GM19395 (cell line): ENCODE data around the gene EEF1A2.
"Not testable (repeated sequence)": the region's sequence is repeated elsewhere in the genome, so short reads cannot be mapped to it uniquely, and the experiment has no call there.

ENCODE experiments used
- ATAC-seq: cut with Tn5 transposase; IDR thresholded peaks from one replicate; pipeline ENCODE4 v1.9.1; 2021; ENCODE audit warnings: mild to moderate bottlenecking, moderate library complexity; ENCODE audit not compliant: unreplicated experiment

EEF1A2 gene

DNA sequence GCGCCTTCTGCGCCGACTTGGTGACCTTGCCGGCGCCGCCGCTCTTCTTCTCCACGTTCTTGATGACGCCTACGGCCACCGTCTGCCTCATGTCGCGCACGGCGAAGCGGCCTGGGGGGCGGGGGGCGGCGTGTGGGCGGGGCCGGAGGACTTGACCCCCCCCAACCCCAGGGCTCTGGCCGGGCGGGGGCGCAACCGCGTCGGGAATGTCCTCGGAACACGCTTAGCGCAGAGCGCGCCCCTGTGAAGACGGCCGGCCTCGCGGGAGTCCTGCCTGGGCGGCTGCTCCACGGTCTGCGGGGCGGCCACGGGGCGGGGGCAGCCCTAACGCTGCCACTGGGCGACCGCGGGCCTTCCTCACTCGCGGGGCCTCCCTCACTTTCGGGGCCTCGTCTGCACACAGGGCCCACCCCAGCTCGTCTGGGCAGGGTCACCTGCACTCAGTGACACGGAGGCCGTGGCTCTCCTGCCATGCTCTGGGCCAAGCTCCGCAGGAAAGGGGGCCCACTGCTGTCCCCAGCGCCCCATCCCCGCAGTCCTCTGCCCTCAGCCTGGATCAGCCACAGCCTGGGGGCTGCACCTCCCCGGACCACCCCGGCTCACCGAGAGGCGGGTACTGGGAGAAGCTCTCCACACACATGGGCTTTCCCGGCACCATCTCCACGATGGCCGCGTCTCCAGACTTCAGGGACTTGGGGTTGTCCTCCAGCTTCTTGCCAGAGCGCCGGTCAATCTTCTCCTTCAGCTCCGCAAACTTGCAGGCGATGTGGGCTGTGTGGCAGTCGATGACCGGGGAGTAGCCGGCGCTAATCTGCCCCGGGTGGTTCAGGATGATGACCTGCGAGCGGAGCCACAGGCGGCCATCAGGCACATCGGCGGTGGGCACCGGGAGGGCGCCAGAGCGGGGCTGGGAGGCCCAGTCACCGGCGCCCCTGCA, 10.3 kb downstream of the EEF1A2 start:
- no peak for ATAC-seq

DNA sequence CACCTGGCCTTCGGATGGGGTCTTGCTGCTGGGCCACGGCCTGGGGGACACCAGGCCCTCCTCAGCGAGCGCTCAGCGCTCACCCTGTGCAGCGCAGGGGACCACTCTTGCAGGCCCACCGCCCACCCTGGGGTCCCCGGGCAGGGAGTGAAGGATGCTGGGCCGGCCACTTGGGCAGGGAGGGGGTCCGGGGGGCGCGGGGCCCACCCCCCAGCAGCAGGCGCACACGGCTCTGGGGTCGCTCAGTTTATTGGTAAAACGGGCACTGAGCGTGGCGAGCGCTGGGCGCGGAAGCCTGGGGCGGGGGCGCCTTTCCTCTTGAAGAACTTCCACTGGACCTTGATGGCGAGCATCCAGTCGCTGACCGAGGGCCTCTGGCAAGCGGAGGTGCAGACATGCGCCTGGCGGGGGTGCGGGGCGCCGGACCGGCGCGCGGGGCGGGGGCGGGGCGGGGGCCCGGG, 11.1 kb downstream of the EEF1A2 start:
- ATAC-seq, result no peak

DNA sequence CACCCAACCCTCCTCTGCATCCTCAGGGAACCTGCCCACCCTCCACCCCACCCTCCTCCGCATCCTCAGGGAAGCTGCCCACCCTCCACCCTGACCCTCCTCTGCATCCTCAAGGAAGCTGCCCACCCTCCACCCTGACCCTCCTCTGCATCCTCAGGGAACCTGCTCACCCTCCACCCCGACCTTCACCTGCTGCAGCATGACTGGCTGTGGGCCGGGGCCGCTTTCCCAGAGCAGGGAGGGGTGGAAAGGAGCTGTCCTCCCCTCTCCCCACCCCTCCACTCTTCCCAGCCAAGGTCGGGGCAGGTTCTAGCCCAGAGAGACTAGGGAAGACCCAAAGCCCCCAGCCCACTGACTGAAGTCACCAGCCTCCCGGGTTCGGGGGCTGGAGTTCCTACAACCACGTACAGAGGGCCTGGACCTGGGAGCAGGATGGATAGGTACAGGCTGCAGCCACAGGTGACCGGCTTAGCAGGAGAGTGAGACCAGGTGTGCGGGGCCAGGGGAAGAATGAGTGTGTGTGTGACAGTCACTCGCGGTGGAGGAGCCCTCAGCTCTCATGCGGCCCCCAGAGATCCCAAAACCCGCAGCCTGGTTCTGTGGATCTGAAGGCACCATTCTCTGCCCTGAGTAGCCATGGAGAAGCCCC, 11.6 kb downstream of the EEF1A2 start:
- ATAC-seq, result no peak

DNA sequence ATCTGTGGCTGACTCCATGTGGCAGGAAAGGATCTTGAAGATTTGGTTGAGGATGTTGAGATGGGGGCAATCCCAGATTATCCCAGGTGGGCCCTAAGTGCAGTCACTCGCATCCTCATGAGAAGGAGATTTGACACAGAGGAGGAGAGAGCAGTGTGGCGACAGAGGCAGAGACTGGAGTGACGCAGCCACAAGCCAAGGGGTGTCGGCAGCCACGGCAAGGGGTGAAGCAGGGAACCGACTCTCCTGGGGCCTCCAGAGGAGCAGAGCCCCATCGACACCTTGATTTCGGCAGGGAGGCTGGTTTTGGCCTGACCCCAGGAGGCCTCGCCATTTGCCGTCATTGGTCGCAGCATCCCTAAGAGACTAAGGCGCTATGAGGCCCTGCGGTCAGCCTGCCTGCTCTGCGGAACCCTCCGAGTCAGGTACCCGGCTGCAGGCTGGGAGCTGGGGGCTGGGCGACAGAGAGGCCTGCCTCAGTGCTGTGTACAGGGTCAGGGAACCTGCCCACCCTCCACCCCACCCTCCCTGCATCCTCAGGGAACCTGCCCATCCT, 12.5 kb downstream of the EEF1A2 start:
- ATAC-seq, result no peak

DNA sequence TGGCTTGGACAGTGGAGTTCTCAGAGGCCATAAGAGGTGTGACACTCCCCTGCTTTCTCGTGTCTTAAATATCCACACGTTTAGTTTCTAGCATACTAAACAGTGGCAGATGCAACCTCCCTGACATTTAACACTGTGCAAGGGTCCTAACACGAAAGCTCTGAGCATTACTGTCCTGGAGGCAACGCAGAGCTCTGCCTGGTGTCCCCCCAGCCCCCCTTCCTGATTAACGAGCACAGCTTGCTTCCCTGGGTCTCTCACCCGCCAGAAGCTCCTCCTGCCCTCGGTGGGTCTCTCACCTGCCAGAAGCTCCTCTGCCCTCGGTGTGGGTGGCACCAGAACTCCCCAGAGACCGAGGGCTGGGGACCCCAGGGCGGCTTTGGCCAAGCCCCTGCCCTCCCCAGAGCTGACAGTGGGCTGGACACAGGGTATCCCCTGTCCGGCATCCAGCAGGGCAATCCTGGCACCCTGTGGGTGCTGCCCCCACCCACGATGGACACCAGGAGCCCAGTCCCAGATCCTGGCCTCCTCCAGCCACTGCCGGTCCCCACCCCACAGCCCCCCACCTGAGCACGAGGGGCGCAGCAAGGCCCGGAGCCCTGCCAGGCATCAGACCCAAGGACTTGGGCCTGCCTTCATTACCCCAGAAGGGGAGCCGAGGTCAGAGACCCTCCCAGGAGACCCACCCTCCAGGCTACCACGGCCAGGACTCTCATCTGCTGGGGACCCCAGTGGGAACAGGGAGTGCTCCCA, 14.1 kb downstream of the EEF1A2 start:
- ATAC-seq, result no peak

DNA sequence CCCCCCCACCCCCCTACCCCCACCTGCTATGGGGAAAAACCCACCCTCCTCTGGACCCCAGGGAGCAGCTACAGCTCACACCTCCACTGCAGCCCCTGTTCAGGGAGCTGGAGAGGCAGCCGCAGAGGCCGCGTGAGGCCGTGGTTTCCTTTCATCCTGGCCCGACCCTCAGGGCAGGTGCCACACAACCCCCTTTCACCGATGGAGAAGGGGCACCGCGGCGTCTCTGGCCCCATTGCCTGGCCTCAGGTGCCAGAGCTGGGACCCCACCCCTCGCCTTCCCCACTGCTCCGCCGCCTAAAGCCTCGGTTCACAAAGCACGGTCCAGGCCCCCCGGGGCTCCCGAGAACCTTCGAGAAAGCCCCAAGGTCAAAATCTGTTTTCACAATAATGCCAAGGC, 14.6 kb downstream of the EEF1A2 start:
- ATAC-seq, result no peak

DNA sequence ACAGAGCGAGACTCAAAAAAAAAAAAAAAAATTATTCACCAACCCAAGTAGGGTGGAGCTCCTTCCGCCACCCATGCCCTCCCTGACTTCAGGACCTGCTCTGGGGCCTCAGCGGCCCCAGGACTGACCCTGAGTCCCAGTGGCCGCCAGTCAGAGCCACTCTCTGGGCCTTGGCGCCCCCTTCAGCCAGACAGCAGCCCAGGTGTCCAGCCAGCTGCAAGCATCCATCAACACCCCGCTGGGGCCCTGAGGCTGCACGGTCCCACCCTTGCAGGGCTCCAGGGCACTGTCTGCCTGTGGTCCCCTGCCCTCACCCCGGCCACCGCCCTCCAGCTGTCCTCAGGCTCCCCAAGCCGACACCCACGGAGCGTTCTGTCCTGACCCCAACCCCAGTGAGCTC, 15.0 kb downstream of the EEF1A2 start:
- ATAC-seq, result no peak

DNA sequence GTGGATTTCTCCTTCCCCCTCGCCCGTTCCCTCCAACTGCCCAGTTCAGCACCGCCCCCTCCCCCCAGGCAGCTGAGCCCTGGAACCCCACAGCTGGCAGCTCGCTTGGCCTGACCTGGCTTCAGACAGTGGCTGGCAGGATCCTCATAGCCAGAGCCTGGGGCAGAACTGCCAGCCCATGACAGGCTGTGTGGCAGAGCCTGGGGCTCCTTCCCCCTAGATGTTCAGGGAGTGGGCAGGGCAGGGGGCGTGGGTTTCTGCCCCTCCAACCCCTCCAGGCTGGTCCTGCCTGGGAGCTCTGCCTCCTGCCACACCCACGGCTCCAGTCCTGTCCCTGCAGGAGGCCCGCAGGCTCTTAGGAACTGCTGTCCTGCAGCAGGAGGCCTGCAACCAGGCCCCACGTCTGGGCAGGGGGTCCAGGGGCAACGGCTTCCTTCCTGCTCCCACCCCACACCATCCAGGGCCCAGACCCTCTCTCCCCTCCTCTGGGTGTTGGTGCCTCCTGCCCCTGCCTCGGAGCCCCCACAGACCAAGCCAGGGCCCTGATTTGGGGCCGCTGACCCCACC, 16.8 kb downstream of the EEF1A2 start:
- no peak for ATAC-seq

DNA sequence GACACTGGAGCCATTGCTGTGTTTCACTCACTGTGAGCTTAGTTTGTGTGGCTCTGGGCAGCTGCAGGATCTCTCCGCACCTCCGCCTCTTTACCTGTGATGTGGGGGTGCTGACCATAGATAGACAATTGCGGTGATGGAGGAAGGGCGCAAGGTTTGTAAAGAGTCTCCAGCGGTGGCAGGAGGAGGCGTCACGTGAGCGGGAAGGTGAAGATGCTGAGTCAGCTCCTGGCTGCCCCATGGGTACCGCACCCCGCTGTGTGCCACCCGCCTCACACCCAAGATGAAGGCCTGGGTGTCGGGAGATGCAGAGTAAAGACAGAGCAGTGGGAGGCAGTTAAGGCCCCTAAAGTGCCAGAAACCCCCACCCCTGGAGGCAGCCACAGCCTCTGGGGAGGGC, 17.4 kb downstream of the EEF1A2 start:
- no peak for ATAC-seq

DNA sequence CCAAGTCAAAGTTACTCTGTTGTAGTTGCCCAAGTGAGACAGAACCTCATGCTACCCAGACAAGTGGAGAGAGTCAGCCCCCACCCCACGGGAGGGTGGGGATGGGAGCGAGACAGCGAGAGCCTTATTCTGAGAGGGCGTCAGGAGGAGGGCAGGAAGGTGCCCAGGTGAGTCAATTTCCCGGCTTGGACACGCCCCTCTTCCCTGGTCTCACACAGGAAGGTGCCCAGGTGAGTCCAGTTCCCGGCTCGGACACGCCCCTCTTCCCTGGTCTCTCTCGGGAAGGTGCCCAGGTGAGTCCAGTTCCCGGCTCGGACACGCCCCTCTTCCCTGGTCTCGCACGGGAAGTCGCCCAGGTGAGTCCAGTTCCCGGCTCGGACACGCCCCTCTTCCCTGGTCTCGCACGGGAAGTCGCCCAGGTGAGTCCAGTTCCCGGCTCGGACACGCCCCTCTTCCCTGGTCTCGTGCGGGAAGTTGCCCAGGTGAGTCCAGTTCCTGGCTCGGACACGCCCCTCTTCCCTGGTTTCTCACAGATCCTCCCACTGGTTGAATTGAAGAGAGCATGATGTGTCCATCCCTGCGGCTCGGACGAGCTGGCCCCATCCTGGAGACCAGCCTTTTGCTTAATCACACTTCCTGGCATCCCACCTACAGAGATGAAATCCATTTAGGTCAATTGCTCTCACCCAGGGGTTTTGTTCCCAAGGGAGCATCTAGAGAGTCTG, 19.0 kb downstream of the EEF1A2 start:
- ATAC-seq, result not testable (repeated sequence)

DNA sequence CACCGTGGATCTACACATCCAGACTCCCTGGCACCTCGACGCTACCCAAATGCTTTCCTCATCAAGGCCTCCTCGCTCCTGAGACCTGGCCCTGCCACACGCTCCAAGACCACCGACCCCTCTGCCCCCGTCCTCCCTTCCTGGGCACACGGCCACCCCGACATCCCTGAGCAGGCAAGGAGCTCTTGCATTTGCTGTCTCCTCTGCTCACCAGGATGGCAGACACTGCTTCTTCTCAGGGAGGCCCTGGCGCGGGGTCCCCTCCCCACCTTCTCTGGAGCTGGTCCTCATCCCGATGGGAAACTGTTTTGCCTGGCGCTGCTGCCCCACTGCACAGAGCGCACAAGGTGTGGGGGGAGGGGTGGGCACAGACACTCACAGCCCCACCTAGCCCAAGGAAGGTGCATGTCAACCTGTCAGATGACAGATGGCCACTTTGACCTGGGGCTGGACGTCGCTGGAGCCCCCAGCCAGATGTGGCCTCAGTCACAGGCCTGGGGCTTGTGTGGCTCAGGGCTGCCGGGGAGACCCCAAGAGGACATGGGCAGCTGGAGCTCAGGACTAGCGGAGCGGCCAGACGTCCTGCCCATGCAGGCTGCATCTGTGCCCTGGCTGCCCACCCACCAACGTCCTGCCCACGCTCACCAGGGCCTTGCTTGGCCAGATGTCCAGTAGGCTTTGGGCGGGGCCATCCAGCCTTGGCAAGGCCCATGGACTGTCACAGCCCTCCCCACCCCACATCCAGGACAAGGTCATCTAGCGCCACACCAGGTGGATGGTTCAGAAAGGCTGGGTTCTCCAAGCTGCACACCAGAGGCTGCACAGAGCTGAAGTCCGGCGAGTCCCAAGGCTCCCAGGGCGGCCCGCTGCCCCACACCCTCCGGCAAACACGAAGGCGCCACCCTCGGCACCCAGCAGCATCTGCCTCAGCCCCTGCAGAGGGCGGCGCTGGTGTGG, 20.3 kb downstream of the EEF1A2 start:
- ATAC-seq, result no peak

DNA sequence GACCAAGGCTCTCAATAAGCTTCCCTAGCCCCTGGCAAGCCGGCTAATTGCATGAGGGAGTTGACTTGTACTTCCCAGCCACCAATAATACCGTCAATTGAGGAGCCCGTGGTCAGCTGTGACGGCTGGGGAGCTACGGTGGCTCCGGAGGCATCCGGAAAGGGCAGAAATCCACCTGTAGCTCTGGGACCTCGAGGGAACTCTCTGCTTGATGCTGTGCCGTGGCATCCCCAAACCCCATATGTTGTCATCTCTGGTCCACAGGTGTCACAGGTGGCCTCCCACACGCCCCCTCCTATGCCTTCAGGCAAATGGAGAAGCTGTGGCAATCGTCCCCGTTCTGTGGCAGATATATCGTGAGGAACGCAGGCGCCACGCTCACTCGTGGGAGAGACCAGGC, 20.9 kb downstream of the EEF1A2 start:
- ATAC-seq, result no peak

DNA sequence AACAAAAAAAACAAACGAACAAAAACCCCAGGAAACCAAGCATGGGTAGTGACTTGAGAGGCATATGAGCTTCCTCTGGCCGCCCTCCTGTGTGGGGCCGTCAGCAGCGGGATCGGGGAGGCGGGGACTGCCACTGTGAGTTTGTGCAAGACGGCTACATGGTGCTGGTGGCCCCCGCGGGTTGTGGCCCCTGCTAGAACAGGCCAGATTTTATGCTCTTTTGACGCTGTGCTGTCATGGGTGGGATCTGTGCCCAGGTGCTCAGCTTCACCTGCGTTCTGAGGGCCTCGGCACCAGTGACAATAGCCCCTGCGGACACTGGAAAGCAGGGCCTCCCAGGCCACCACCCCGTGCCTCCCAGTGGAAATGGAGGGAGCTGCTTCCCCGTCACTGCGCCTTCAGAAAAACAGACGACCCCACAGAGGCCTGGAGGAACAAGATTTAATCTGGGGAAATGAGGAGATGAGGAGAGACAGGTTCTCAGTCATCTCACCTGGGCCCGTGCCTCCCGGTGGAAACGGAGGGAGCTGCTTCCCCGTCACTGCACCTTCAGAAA, 21.7 kb downstream of the EEF1A2 start:
- ATAC-seq, result no peak

DNA sequence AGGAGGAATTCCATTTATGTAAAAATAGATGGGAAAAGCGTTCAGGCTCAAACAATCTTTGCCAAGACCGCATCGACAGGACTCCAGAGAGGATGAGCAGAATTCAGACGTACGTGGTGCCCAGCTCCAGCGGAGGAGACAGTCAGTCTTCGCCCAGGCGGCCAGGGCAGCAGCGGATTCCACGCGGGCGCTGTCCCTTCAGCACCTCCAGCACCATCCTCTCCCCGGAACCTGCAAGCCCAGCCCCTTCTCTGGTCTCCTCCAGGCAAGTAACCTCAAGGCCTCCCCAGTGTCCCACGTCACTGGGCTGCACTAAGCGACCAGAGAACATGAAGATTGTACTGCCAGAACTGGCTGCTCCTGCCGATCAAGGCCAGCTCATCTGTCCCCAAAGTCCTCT, 23.7 kb downstream of the EEF1A2 start:
- no peak for ATAC-seq

DNA sequence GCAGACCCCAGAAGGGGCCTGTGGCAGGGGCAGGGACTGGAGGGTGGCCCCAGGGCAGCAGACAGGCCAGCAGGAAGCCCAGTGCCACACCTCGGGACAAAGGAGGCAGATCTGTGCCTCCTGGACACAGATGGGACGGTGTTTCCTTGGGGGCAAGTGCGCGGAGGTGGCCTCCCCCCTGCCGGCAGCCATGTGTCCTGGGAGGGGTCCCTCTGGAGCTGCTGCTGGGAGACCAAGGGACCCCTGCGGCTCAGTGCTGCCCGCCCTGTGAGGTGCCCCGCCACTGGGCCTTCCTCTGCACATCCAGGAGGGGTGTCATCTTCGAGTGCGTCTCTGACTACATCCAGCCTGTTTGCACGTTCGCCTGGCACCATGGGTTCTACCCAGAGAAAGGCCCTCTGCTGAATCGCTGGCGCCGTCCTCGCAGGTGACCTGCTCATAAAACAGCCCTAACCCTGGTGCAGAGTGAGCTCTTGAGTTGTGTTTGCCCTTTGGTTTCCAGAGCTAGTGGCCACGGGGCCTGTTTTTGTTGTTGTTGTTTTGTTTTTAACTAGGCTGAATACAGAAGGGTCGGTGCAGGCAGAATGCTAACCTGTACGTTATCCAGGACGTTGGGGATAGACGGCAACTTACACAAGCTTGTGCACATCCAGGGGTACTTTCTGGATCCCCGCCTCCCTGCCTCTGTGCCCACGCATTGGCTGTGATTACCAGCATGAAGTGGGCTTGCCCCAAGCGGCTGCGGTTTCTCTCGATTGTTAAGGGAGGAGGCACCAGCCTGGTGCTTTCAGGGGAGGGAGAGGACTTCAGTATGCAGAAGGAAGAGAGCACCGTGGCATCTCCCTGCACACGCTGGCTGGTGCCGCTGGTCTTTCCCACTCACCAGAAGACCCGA, 25.1 kb downstream of the EEF1A2 start:
- no peak for ATAC-seq

DNA sequence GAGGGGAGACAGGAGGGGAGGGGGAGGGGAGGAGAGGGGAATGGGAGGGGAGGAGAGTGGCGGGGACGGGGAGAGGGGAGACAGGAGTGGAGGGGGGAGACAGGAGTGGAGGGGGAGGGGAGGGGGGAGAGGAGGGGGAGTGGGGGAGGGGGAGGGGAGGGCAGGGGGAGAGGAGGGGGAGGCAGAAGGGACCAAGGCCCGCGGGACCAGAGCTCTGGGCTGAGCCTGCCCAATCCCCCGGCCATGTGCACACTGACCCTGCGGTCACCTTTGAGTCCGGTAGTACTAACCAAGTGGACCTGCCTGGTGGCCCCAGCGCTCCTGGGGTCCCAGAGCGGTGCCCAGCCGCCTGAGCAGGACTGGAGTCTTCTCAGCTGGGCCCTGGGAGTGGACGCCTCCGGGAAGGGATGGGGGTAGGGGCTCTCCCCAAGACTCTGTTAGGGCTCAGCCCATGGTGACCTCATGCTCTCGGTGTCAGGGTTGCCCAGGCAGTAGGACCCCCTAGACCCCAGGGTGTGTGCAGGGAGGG, 26.0 kb downstream of the EEF1A2 start:
- no peak for ATAC-seq

DNA sequence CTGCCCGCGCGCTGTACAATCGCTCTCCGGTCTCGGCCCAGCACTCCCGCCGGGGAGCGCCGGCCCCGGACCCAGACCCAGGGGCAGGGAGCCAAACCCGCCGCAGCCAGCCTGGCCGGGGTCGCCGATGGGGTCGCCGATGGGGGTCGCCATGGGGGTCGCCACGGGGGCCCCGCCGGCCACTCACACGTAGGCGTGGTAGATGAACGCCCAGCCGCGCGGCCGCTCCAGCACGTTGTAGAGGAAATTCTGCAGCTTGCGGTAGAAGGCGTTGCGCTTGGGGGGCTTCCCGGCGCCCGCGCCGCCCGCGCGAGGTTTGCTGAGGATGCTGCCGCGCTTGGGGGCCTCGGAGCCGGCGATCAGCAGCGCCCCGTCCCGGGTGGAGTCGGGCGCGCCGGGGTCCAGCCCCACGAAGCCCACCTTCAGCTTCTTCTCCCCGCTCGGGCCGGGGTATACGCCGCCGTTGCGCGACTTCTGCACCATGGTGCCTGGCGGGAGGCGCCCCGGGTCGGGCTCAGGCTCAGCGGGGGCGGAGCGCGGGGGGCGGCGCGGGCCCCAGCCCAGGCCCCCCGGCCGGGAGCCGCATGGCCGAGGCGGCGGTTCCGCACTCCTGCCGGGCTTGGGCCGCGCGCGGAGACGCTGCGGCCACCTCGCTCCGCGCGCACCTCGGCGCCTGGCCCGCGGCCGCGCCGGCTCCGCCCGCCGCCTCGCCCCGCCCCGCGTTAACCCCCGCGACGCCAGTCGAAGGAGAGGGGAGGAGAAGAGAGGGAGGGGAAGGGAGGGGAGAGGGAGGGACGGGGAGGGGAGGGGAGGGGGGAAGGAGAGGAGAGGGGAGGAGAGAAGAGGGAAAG, 26.7 kb downstream of the EEF1A2 start, which contains the start of gene KCNQ2:
TSS of gene KCNQ2 (minus strand) at position 675 of the 851 bp plus-strand sequence. CDS start at position 483, 192 bp downstream.
- ATAC-seq, result no peak
